Posterior cingulate gyrus (tissue), 11 donors: ENCODE data around the gene CCDC182.

Experiments
- DNase-seq, 10 donors: peaks; one replicate each; pipeline versions ENCODE4 v3.0.0 to v3.0.0-alpha.2; 2020 to 2021; ENCODE audit warnings: mixed read lengths in 3 of 10
- intact Hi-C: fragments of 100-400 bp; cut with DNase I; formaldehyde crosslinking; loops from one replicate; pipeline ENCODE4 v1.15.1; 2023

CCDC182 gene

DNA sequence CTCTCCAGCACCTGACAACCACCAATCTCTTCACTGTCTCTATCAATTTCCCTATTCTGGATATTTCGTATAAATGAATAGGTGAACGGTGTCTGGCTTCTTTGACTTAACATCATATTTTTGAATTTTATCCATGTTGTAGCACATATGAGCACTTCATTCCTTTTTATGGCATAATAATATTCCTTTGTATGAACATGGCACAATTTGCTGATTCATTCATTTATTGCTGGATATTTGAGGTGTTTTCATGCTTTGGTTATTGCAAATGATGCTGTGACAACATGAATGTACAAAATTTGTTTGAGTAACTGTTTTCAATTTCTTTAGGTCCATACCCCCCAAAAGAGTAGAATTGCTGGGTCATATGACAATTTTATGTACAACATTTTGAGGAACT, 12.0 kb downstream of the CCDC182 start:
- DNase-seq, result no peak

DNA sequence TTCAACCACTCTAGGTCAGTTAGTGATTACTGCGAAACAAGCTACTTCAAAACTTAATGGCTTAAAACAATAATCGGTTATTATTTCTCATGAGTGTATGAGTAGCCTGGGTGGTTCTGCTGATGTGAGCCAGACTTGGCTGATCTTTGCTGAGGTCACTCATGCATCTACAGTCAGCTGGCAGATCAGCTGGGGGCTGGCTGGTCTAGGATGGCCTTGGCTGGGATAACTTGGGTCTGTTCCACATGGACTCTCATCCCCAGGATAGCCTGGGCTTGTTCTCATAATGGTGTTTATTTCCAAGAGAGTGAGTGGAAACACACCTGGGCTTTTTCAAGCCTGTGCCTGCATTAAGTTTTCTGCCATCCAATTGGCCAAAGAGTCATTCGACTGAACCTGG, 13.0 kb downstream of the CCDC182 start:
- DNase-seq, result no peak
- intact Hi-C loops, result no loop called here

More for the DNA sequence above, 12.0 kb downstream of the CCDC182 start:
- intact Hi-C loops, result no loop called here

GRCh38 chr17:57730026-57730701, 14.9 kb downstream of the CCDC182 start:
- intact Hi-C loops, result no loop called here
- DNase-seq, result no peak

DNA sequence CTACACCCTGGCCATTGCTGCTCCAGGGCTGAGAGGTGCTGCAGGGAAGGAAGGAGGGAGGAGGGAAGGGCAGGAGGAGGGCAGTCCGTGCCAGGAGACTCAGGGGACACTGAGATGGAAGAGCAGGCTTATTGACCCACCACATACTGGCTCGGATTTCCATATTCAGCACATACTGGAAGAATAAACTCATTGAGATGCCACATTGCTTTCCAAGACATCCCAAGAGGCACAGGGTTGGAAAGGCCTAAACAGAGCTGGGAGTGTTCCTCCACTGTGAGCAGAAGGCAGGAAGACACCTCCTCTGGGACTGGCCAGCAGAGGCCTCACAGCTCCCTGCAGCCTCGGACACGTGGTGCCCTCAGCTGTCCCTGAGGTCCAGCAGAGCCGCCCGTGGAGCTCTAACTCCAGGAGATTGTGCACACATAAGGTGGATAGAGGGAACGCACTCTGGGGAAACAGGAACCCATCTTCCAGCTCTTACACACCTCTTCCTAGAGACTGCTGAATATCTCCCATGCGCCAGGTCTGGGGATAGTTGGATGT, 17.4 kb downstream of the CCDC182 start:
- DNase-seq, result no peak
- intact Hi-C loops, result no loop called here

- DNase-seq, result peak in 1 of 10 donors; percentile 53
- intact Hi-C loops, result no loop called here
These were observed 18.3 kb downstream of the CCDC182 start for GRCh38 chr17:57726838-57727237.

- DNase-seq, result peak in 1 of 10 donors; percentile 49
- intact Hi-C loops, result no loop called here
These were observed 18.8 kb downstream of the CCDC182 start for GRCh38 chr17:57726213-57726790.

GRCh38 chr17:57724729-57725125, 20.4 kb downstream of the CCDC182 start:
- peak in 1 of 10 donors; percentile 54 for DNase-seq
- intact Hi-C loops, result no loop called here

DNA sequence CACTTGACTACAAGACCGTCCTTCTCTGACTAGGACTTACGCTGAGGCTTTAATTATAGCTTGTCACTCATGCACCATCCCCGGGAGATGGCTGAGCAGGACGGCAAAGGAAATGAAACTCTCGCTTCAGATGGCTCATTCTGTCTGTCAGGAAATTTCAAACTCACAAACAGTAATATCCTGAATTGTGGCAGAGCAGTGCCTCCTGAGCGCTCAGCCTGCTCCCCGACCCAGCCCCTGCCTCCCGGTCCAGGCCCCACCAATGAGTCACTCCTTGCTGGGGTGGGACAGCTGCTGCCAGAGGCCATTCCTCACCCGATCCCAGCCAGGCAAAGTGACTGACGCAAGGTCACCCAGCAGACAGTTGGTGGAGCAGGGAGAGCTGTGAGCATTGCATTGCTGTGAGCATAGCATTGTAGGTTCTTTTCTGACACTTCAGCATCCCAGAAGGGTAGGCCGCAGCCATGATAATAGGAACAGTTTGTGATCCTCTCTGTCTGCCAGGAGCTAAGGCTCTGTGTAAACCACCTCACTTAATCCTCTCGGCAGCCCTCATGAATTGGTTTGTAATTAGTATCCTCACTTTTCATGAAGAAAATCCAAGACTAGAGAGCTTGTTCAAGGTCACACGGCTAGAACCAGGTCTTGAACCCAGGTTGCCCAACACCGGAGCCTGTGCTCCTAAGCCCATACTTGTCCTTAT, 20.9 kb downstream of the CCDC182 start:
- intact Hi-C loops, result no loop called here

DNA sequence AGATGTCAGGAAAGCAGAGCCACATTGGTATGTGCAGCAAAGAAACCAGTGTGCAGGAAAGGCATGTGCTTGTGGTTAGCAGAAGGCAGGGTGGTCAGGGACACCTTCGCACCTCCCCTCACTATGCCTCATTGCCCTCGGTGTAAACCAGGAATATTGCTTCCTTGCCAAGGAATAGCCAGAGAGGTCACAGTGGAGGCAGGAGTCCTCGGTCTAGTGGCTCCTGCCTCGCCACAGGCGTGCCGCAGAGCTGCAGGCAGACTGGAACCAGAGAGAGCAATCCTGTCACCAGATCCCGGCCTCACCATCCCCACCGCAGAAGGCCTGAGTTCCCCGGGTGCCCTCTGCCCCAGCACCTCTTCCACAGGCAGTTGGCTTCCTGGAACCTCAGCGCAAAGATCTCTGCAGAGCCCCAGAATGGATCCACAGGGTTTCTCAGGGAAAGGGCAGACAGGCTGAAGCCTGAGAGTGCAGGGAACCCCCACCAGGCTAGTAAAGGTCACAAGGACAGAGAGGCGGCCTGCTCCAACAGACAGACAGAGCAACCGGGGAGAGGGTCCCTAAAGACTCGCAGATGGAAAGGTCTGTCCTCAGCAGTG, 21.6 kb downstream of the CCDC182 start:
- DNase-seq, result peak in 1 of 10 donors; percentile 76
- intact Hi-C loops, result no loop called here

More for the DNA sequence above, 20.9 kb downstream of the CCDC182 start:
- peak in 2 of 10 donors; percentile 64 to 70 for DNase-seq

- intact Hi-C loops, result no loop called here
- no peak for DNase-seq
These were observed 22.4 kb downstream of the CCDC182 start for GRCh38 chr17:57722704-57723043.

GRCh38 chr17:57721967-57722703, 23.0 kb downstream of the CCDC182 start:
- intact Hi-C loops, result no loop called here
- DNase-seq, result peak in 1 of 10 donors; percentile 2

- DNase-seq, result peak in 1 of 10 donors; percentile 48
- intact Hi-C loops, result no loop called here
These were observed 24.6 kb downstream of the CCDC182 start for GRCh38 chr17:57720386-57721035.

DNA sequence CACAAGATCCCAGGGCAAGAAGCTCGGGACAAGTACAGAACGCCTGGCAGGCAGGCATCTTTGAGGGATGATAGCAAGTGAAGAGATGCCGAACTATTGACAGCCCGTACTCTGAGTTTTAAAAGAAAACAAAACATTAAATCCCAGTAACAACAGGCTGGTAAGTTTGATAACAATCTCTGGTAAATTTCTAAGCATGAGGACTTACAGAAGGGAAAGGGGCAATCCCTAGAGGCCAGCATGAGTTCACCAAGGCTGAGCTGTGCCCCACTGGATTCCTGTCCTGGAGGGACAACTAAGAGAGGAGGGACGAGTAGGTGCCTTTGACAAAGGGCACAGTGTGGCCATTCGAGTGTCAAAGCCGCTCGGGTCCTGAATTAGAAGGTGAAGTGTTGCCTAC, 26.2 kb downstream of the CCDC182 start:
- intact Hi-C loops, result no loop called here
- peak in 1 of 10 donors; percentile 50 for DNase-seq

GRCh38 chr17:57715981-57716380, 29.1 kb downstream of the CCDC182 start:
- intact Hi-C loops, result no loop called here
- DNase-seq, result no peak

GRCh38 chr17:57714665-57715180, 30.4 kb downstream of the CCDC182 start:
- intact Hi-C loops, result no loop called here
- no peak for DNase-seq

- peak in 1 of 10 donors; percentile 62 for DNase-seq
- intact Hi-C loops, result no loop called here
These were observed 32.0 kb downstream of the CCDC182 start for GRCh38 chr17:57713140-57713539.

- intact Hi-C loops, result no loop called here
- no peak for DNase-seq
These were observed 36.7 kb downstream of the CCDC182 start for GRCh38 chr17:57708410-57708809.

DNA sequence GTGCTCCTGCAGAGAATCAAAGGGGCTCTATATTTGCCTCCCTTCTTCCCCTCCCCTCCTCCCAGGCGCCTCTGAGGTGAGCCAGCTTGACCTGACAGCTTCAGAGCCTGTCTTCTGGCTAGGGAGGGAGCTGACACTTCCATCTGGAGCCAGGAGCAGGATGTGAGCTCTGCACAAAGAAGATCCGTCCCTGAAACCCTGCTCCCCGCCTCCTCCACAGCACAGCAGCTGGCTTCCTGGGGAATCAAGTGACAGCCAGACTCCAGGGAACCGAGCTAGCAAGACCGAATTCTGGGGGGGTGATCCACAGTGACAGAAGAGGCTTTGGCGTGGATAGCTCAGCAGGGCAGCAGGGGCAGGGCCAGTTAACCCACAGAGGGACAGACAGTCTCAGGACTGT, 37.2 kb downstream of the CCDC182 start:
- intact Hi-C loops, result no loop called here
- peak in 8 of 10 donors; percentile 39 to 92 (median 56) for DNase-seq

GRCh38 chr17:57706761-57707160, 38.3 kb downstream of the CCDC182 start:
- no peak for DNase-seq
- intact Hi-C loops, result no loop called here
